Stimulated activated CD8-positive, alpha-beta memory T cell treated with anti-CD3 and anti-CD28 coated beads, Interleukin-7, amount 100 ng/mL, for 1 hour (primary cell): ENCODE data around the gene TMEM51.
"Not testable (repeated sequence)": the region's sequence is repeated elsewhere in the genome, so short reads cannot be mapped to it uniquely, and the experiment has no call there.

ENCODE experiments used
- DNase-seq, 2 donors: peaks; one replicate each; pipeline ENCODE4 v3.0.0-alpha.2; 2020; ENCODE audit warnings: low read depth in 2 of 2

The TMEM51 gene

GRCh38 chr1:15128077-15128476 is 25.5 kb upstream of the TMEM51 start:
- DNase-seq = no peak

GRCh38 chr1:15128520-15129313 is 24.8 kb upstream of the TMEM51 start:
- peak; percentile 29 to 60 for DNase-seq

- no peak for DNase-seq
These were observed 23.6 kb upstream of the TMEM51 start for GRCh38 chr1:15129944-15130343.

GRCh38 chr1:15130607-15131006 is 22.9 kb upstream of the TMEM51 start:
- DNase-seq = no peak

- DNase-seq = no peak
These were observed 20.6 kb upstream of the TMEM51 start for GRCh38 chr1:15132965-15133364.

GRCh38 chr1:15134285-15134684 is 19.3 kb upstream of the TMEM51 start:
- DNase-seq = no peak

GRCh38 chr1:15135604-15136003 is 17.9 kb upstream of the TMEM51 start:
- DNase-seq = not testable (repeated sequence)

- no peak for DNase-seq
These were observed 15.7 kb upstream of the TMEM51 start for GRCh38 chr1:15137809-15138208.

GRCh38 chr1:15139654-15140350 is 13.7 kb upstream of the TMEM51 start:
- no peak for DNase-seq

- no peak for DNase-seq
These were observed 11.5 kb upstream of the TMEM51 start for GRCh38 chr1:15141935-15142539.

GRCh38 chr1:15145327-15145726 is 8.2 kb upstream of the TMEM51 start:
- no peak for DNase-seq

- no peak for DNase-seq
These were observed 7.3 kb upstream of the TMEM51 start for GRCh38 chr1:15146142-15146680.

GRCh38 chr1:15146971-15147376 is 6.6 kb upstream of the TMEM51 start:
- no peak for DNase-seq

- no peak for DNase-seq
These were observed 5.5 kb upstream of the TMEM51 start for GRCh38 chr1:15148004-15148403.

GRCh38 chr1:15148475-15148874 is 5.1 kb upstream of the TMEM51 start:
- DNase-seq = no peak

GRCh38 chr1:15148941-15149340 is 4.6 kb upstream of the TMEM51 start:
- DNase-seq = no peak

GRCh38 chr1:15150376-15150775 is 3.2 kb upstream of the TMEM51 start:
- no peak for DNase-seq

- DNase-seq = no peak
These were observed 2.2 kb upstream of the TMEM51 start for GRCh38 chr1:15151377-15151806.

GRCh38 chr1:15151871-15152270 is 1.7 kb upstream of the TMEM51 start:
- DNase-seq = no peak

GRCh38 chr1:15152318-15153183 is 996 bp upstream of the TMEM51 start:
- DNase-seq = no peak

GRCh38 chr1:15153842-15154479 is 414 bp downstream of the TMEM51 start:
- DNase-seq = no peak
